Erythroblast (primary cell): Measurements from ENCODE around the gene PRR35.
A peak's percentile ranks its signal among the peaks of the same experiment; 100 is the strongest.

Source experiments
- DNase-seq, 2 experiments: peaks; one replicate each; lab custom pipeline; 2025; lab: John Stamatoyannopoulos, UW
- GATA1 ChIP-seq: IDR thresholded peaks from 2 replicates; pipeline ENCODE4 v1.6.1; 2011; ENCODE audit warnings: low read depth, mild to moderate bottlenecking, control low read depth, low read length, moderate library complexity
- POLR2A ChIP-seq: IDR thresholded peaks from 2 replicates; pipeline ENCODE4 v1.6.1; 2011; ENCODE audit warnings: mild to moderate bottlenecking, low read length

Gene PRR35

DNA sequence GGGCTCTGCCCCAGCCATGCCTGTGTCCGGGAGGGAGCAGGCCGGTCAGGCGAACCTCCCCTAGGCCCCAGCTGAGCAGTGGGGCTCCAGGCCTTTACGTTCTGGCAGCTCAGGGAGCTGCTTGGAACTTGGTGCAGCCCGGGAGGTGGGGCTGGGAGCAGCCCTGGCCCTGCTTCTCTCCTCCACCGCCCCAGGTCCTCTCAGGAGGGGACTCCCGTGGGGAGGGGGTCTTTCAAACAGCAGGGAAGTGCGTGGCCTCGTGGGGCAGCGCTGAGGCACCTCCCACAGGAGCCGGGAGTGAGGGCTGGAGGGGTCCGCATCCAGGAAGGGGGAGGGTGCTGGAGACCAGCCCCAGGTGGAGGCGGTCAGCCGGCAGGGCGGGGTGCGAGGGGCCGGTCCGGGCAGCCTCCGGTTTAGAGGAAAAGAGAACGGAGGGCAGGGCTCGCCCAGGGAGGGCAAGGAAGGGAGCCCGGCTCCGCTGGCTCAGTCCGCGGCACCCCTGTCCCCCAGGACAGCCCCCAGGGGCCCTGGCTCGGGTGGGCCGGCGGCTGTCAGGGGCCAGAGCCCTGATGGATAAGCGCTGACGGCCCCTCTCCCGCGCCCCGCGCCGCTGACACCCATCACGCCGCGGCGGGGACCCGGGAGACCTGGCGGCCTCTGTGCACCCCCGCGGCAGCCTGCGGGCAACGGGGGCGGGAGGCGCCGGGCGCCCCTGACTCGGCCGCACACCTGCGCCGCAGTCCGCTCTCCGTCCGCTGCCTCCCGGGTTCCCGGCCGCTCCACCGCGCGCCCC lies 587 bp upstream of the PRR35 start:
- TF ChIP-seq GATA1 (no peak), POLR2A (no peak)
- no peak for DNase-seq

DNA sequence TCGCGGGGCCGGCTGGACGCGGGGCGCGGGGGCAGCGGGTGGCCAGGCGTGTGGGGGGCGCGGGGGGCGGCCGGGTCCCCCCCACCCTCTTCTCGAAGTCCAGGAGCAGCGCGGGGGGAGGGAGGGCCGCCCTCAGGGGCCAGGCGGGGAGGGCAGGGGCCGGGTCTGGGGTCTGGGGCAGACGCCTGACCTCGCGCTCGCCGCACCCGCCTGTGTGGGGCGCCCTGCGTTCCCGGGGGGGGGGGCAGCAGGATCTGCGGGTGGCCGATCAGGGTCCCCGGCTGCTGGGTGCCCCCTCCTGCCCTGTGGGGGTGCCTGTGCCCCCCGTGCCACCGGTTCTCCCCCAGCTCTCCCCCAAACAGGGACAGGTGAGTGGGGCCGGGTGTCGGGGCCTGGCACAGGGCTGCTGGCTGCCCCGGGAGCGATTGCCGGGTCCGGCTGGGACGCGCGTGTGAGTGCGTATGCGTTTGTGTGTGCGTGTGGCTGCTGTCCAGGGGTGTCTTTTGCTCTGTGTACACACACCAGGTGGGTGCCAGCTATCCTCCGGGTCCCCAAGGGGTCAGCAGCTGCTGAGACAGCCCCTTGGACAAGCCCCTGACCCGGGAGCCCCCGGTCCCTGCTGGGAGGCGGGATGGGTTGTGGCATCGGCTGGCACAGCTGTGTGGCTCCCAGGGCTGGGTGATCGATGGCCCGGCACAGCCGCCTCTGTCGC lies 663 bp downstream of the PRR35 start:
- TF ChIP-seq GATA1 (no peak), POLR2A (no peak)

DNA sequence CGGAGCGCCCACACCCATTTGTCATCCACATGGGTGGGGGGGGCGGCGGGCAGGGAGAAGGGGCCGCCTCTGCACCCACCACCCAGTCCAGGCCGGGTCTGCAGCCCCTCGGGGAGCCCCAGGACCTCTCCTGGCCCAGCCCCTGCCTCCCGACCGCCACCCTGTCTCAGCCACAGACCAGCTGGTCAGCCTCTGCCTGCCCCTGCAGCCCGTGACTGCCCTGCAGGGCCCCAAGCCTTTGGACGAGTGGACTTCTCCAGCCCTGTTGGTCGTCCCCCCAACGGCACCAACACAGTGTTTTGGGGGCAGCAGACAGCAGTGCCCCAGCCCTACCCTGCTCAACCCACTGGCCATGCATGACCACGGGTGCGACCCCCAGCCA lies 1.2 kb downstream of the PRR35 start:
- no peak for DNase-seq
- TF ChIP-seq POLR2A (no peak), GATA1 (no peak)

More for the DNA sequence above, 663 bp downstream of the PRR35 start:
- DNase-seq: no peak

DNA sequence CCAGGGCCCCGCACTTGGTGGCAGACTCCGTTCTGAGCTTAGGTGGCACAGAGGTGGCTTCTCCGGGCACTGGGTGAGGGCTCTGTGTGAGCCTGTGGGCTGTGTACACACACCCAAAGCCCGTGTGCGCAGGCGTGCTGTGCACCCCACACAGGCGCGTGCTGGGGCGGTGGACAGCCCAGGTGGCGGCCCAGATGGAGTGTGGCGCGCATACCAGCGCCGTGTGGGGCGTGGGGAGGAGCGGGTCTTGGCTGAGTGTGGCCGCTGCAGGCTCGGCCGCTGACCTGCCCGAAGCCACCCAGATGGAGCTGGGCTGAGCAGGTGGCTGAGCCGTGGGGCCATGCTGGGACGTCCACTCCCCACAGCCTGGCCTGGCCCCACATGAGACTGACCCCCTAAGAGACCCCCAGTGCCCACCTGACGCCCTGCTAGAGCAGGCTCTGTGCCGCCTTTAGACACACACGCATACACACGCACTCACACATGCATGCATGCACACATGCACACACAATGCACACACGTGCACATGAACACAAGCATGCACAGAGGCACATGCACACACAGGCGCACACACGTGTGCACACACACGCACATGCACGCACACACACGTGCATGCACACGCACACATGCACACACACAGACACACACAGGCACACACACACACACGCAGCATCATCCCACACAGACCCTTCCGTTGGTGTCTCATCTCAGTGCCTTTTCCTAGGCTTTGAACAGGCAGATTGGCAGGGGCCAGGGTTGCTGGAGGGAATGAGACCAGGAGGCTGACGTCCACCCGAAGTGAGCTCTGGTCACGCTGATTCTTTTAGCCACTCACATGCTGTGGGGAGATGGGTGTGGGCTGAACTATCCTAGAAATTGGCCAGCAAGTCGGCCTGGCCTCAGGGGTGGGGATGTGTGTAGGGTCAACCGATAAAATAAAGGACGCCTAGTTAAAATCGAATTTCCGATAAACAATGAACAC lies 2.1 kb downstream of the PRR35 start:
- DNase-seq: no peak
- no peak for TF ChIP-seq POLR2A
- no peak for TF ChIP-seq GATA1

DNA sequence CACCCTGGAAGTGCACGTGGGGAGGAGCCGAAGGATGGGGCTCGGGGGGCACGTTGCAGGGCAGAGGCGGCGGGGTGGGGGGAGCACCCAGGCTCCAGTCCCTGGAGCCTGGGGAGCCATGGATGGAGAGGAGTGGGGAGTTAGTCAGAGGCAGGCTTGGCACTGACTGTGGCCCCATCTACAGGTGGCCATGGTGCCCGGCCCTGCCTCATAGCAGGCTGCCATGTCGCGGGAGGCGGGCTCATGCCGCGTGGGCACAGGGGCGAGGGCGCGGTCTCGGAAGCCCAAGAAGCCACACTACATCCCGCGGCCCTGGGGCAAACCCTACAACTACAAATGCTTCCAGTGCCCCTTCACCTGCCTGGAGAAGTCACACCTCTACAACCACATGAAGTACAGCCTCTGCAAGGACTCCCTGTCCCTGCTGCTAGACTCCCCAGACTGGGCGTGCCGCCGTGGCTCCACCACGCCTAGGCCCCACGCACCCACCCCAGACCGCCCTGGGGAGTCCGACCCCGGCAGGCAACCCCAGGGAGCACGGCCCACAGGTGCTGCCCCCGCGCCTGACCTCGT lies 3.0 kb downstream of the PRR35 start:
- no peak for TF ChIP-seq GATA1
- TF ChIP-seq POLR2A: no peak
- DNase-seq: no peak

DNA sequence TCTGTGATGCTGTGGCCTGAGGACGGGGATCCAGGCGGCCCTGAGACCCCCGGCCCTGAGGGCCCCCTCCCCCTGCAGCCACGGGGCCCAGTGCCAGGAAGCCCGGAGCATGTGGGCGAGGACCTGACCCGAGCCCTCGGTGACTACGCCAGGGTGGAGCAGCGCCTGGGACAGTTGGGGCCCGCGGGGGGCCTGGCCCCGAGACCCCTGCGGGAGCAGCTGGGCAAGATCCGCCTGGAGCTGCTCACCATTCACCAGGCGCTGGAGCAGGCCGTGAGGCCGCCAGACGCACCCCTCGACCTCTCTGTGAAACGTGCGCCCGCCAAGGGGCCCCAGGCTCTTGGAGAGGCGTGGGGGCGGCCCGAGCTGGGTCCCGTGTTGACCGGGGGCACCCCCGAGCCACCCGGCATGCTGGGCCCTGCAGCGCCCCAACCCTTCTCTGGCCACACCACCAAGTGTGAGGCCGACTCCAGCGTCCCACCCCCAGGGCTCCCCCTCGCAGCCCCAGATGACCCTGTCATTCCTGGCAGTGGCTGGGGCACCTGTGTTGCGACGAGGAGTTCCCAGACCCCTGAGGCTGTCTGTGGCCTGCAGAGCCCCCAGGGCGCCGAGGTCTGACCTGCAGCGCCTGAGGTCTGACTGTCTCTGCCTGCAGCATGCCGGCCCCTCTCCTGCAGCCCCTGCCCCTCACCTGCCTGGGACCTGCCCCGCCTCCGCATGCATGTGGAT lies 4.7 kb downstream of the PRR35 start:
- no peak for DNase-seq
- no peak for TF ChIP-seq POLR2A
- TF ChIP-seq GATA1: no peak

DNA sequence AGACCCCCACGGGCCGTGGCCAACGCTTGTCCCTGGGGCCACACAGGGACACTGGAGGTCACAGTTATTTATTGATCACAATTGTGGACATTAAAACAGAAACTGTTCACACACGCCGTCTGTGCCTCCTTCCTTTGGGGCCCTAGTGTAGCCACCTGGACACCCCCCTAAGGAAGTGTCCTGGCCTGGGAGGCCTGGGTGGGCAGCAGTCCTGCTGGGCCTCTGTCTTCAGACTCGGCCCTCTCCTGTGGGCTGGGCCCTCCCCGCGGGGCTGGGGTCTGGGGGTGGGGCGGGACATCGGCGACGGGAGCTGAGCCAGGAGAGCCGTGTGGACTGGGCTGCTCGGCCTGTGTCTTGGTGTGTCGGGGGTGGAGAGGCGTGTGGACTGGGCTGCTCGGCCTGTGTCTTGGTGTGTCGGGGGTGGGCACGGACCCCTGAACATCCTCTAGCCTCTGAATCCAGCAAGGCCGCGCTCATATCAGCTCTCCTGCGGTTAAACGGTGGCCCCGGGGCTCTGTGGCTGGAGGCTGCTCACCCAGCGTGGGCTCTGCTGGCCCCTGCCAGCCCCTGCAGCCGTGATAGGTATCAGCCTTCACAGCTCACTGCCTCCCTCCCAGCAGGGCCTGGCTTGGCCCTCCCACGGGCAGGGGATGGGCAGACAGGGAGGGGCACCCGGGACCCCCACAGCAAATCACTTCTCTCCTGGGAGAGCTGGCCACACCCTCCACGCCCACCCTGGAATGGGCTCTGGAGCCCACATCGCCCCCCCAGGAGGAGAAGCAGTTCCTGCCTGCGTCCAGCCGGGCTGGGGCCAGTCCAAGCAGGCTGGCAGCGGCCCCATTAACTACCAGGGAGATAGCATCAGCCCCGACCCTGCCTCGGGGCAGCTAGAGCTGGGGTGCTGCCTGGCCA lies 5.5 kb downstream of the PRR35 start:
- peak; percentile 56 to 68 for DNase-seq
- no peak for TF ChIP-seq POLR2A
- no peak for TF ChIP-seq GATA1

DNA sequence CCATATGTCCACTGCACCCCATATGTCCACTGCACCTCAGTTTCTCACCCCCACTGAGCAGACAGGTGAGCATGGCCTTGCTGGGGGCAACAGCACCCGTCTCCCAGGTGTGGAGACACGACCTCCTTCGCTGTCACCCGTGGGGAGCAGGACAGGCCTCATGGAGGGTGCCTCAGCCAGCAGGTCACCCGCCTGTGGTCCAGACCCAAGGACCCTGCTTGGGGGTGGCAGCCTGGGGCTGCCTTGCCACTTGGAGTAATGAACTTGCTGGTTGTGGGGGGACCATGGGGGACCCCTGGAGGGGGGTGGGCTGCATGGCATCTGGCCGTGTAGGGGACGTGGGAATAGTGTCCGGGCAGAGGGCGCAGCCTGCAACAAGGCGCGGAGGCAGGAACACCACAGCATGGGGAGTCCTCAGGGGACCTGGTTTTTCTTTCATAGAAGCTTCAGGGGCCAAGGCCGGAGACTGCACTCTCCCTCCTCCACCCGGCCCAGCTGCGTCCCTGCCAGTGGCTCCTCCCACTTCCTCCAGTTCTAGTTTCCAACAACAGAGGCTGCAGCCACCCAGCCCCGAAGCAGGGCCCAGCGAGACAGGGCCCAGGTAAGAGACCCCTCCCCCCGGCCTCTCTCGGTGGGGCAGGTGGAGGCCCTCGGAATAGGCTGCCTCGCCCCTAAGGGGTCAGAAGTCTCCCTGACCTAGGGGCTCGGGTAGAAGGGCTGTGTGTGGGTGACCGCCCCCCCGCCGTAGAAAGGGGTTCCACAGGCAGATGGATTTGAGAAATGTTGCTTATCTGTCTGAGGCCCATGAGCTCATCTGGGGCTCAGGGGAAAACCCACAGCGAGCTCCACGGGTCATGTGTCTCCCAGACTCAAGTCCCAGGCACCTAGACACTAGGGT lies 6.5 kb downstream of the PRR35 start, which contains the start of gene NHLRC4:
TSS of gene NHLRC4 (plus strand) at position 531 of the 898 bp plus-strand sequence. CDS start 1,043 bp downstream, outside the sequence.
- peak; percentile 92 to 93 for DNase-seq

DNA sequence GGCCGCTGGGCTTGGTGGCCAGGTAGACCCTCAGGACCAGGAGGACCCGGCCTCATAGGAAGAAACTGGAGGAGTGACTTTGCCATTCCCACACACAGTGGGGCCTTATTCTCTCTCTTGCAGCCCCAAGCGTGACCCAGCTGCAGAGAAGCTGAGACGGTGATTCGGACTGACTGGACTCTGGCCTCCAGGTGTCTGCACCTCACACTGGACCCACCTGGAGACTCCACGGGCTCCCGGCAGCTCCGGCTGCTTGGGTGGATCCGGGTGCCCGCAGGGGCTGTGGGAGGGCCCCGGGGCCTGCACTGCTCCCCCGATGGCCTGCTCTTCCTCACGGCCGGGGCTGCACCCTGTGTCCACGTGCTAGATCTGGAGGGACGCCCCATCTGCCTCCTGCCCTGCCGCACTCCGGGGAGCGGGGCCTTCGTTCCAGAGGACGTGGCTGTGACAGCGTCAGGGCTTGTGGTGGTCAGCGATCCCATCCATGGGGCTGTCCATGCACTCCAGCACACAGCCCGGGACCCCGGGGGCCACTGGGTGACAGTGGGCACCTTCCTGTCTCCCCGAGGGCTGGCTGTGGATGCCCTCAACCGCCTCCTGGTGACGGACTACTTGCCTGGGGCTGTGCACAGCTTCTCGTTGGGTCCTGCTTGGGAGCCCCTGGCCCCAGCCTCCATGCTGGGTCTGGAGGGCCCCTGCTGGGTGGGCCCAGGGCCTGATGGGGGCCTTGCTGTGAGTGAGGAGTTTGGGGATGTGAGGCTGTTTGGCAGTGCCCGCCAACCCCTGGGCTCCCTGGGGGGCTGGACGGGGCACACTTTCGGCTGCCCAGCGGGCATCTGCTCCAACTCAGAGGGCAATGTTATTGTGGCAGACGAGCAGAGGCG lies 7.4 kb downstream of the PRR35 start:
- TF ChIP-seq POLR2A (peak; percentile 60), GATA1 (no peak)

More for the DNA sequence above, 6.5 kb downstream of the PRR35 start, which contains the start of gene NHLRC4:
- TF ChIP-seq POLR2A: peak; percentile 68
- TF ChIP-seq GATA1: no peak

More for the DNA sequence above, 7.4 kb downstream of the PRR35 start:
- no peak for DNase-seq
